Activated CD4-positive, alpha-beta T cell treated with anti-CD3 and anti-CD28 coated beads for 48 hours (primary cell): ENCODE data around the gene EGLN2.
A peak's percentile ranks its signal among the peaks of the same experiment; 100 is the strongest.
"Not testable (repeated sequence)": the region's sequence is repeated elsewhere in the genome, so short reads cannot be mapped to it uniquely, and the experiment has no call there.

Source experiments
- DNase-seq: peaks from one replicate; pipeline ENCODE4 v3.0.0-alpha.2; 2020

The EGLN2 gene

DNA sequence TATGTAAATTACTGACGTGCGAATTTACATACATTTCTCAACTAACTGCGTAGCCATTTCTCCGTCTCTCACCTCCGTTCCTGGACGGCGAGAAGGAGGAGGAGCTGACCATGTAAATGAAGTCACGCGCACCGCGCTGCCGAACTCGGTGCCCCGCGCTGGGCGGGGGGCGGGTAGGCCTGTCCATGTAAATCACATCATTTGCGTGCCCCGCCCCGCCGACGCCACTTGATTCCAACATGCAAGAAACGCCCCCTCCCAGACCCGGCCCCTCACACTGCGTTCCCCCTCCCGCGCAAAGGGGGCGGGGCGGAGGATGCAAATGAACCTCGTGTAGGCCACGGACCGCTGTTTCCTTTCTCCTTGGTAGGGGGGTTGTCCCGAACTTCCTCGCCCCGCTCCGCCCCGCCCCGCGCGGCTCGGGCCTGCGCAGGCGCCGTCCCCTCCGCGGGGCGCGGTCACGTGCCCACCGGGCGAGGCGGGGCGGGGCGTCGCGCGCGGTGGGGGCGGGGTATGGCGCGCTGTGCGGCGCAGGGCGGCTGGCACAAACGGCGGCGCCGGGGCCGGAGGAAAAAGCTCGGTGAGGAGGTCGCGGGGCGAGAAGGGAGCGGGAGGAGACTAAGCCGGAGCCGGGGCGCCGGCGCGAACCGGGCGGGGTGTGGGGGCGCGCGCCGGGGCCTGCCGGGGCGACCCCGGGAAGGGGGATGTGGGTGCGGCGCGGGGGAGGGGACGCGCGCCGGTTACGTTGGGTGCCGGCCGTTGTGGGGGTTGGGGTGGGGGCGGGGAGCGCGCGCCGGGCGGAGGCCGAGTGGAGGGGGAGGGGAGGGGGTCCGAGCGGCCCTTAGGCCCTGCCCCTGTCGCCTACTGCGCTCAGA, at the start of gene EGLN2:
TSS of gene EGLN2 (plus strand) at position 509 of the 875 bp plus-strand sequence. CDS start 1,382 bp downstream, outside the sequence.
- peak; percentile 100 for DNase-seq

DNA sequence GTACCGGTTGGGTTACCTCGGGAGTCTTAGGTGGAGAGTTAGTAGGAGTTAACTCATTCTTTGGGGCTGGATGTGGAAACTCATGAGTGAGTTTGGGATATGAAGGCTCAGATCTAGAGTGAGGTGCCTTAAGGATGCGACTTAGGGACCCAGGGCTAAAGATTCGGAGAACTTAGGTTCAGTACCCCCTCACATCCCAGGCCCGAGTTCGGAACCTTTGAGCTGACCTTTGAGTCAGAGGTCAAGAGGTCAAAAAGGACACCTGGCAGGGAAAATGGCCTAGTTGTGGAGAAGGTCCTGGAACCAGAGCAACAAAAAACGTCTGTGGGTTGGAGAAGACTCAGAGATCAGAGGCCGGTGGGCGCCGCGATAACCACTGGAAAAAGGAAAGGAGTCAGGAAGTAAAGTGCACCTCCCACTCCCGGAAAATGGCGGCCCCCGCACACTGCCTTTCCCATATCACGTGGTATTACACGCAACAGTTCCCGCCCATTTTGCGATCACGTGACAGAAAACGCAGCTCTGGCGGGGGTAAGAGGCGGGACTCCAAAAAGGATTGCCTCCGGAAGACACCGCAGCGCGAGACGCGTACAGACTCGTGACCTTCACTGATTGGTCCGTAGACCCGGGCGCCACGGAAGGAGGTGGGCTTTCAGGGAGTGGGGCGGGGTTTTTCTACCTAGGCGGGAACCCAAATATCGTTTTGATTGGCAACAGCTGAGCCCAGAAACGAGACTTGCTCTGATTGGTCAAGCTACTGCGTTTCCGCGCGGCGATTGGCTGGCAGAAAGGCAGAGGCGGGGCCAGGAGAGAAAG, 48.7 kb upstream of the EGLN2 start, which contains the start of gene ACTMAP:
TSS of gene ACTMAP (minus strand) at position 420 of the 816 bp plus-strand sequence. CDS start 674 bp downstream, outside the sequence.
- peak; percentile 100 for DNase-seq

- peak; percentile 98 for DNase-seq
These were observed 48.0 kb upstream of the EGLN2 start, which contains the start of gene SNRPA for GRCh38 chr19:40750874-40751537. SNRPA (plus strand) TSS chr19:40751203; CDS start chr19:40751409, 206 bp downstream.

DNA sequence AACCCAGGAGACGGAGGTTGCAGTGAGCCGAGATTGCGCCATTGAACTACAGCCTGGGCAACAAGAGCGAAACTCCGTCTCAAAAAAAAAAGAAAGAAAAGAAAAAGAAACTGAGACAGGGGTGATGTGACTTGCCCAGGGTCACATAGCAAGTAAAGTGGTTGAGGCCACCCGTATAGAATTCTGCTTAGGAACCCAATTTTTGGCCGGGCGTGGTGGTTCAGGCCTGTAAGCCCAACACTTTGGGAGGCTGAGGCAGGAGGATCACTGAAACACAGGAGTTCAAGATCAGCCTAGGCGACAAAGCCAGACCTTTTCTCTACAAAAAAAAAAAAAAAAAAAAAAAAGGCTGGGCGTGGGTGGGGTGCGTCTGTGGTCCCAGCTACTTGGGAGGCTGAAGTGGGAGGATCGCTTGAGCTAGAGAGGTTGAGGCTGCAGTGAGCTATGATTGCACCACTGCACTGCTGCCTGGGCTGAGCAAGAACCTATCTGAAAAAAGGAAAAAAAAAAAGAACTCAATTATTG, 46.7 kb upstream of the EGLN2 start:
- DNase-seq, result peak; percentile 52

DNA sequence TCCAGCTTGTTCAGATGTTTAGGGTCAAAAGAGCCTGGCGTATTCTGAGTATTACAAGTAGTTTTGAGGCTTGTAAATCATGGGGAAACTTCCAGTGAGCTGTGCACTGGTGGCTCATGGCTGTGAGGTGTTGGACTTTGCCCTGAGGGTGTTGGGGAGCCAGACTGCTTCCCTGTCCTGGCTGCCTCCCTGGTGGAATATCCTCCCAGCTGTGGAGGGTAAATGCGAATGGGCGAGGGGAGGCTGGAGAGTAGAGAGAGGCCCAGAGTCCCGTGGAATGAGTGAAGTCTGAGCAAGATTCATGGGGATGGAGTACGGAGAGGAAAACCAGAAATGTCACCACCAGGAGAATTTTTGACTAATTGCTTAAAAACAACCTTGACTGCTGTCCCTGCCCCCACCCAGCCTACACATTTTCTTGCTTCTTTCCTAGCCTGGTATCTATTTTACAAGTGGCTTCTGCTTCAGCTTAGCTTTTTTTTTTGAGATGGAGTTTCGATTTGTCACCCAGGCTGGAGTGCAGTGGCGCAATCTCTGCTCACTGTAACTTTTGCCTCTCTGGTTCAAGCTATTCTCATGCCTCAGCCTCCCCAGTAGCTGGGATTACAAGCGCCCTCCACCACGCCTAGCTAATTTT, 44.3 kb upstream of the EGLN2 start:
- DNase-seq, result peak; percentile 82

GRCh38 chr19:40755248-40755624, 43.8 kb upstream of the EGLN2 start:
- DNase-seq, result no peak

DNA sequence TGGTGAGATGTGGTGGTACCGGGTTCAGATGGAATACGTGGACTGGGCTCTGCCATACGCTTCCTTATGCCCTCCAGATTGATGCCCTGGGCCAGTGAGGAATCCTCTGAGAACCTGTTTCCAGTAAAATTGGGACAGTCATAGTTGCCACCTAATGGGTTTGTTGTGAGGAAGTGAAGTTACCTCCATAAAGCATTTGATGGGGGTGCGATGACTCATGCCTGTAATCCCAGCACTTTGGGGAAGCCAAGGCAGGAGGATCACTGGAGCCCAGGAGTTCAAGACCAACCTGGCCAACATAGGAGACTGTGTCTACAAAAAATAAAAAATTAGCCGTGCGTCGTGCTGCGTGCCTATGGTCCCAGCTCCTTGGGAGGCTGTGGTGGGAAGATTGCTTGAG, 43.2 kb upstream of the EGLN2 start:
- no peak for DNase-seq

DNA sequence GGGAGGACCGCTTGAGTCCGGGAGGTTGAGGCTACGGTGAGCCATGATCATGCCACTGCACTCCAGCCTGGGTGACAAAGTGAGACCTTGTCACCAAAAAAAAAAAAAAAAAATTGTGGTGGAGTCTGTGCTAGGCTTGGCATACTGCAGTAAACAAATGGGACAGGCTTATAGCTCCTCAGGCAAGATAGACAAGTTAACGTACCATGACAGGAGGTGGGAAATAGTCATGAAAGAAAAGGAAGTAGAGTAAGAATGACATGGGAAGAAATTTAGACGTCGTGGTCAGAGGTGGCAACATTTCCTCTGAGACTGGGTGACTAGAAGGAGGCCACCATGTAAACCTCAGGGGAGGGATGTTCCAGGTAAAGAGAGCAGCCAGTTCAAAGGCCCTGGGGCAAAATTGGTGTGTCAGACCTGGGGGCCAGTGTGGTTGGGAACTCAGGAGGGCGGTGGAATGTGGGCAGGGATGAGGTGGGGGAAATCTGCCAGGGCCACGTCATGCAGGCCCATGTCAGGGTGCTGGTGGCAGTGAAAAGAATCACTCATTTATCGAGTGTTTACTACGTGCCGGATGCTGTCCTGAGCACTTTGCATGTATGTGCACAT, 42.4 kb upstream of the EGLN2 start:
- peak; percentile 49 for DNase-seq

- DNase-seq, result no peak
These were observed 40.5 kb upstream of the EGLN2 start for GRCh38 chr19:40758491-40758890.

- DNase-seq, result no peak
These were observed 39.6 kb upstream of the EGLN2 start for GRCh38 chr19:40759352-40759751.

DNA sequence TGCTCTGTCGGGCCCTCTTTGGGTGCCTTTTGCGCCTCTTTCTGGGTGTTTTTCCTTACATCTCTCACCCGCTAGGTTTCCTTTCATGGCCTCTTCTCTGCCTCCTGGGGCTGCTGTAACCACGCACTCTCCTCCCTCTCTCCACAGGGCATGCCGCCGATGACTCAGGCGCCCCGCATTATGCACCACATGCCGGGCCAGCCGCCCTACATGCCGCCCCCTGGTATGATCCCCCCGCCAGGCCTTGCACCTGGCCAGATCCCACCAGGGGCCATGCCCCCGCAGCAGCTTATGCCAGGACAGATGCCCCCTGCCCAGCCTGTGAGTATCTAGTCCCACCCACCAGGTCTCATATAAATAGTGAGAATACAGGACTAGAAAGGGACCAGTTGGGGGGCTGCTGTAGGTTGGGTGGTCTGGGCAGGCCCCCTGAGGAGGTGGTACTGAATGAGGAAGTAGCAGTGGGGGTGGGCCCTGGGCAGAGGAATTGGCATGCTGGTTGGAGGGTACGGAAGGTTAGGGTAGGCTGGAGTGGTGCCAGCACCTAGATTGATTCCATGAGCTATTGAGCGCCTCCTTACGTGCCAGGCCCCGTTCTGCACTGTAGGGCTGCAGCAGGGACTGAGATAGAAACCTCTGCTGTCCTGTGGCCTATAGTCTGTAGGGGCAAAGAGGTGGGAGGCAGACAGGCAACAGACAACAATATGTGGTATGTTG, 36.1 kb upstream of the EGLN2 start:
- DNase-seq, result no peak

GRCh38 chr19:40763526-40763925, 35.5 kb upstream of the EGLN2 start:
- DNase-seq, result no peak

GRCh38 chr19:40763963-40764362, 35.0 kb upstream of the EGLN2 start:
- no peak for DNase-seq

GRCh38 chr19:40766385-40766784, 32.6 kb upstream of the EGLN2 start:
- DNase-seq, result not testable (repeated sequence)

- DNase-seq, result no peak
These were observed 30.1 kb upstream of the EGLN2 start for GRCh38 chr19:40768869-40769268.

DNA sequence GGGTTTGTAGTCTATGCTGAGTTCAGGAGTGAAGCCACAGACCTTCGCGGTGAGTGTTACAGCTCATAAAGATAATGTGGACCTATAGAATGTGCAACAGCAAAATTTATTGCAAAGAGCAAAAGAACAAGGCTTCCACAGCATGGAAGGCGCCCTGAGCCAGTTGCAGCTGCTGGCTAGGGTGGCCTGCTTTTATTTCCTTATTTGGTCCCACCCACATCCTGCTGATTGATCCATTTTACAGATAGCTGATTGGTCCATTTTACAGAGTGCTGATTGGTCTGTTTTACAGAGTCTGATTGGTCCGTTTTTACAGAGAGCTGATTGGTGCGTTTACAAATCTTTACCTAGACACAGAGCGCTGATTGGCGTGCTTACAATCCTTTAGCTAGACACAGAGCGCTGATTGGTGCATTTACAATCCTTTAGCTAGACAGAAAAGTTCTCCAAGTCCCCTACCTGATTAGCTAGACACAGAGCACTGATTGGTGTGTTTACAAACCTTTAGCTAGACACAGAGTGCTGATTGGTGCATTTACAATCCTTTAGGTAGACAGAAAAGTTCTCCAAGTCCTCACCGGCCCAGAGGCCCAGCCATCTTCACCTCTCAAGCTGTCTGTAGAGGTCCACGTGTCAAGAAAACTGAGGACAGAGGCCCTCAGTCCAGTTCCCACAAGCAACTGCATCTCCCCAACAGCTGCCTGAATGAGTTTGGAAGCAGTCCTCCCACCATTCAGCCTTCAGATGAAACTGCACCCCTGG, 27.7 kb upstream of the EGLN2 start:
- DNase-seq, result not testable (repeated sequence)

- DNase-seq, result no peak
These were observed 23.9 kb upstream of the EGLN2 start, which contains the start of gene MIA for GRCh38 chr19:40774916-40775631. MIA (plus strand) TSS chr19:40775521; CDS start chr19:40775543, 22 bp downstream.

- DNase-seq, result no peak
These were observed 23.4 kb upstream of the EGLN2 start for GRCh38 chr19:40775632-40776022.

GRCh38 chr19:40776364-40776763, 22.6 kb upstream of the EGLN2 start:
- no peak for DNase-seq
